ENCODE measurements around the gene ZMIZ1. TPM values are rescaled to one million over a fixed set of nuclear protein-coding genes. Genes with fewer than 3 reads are reported as not detected.

Gene ZMIZ1
- total RNA-seq, 1 donor from 2014 or later: 107 TPM

- peak; percentile 79 for DNase-seq (ENCODE audit: low spot score)
These were observed 178.0 kb downstream of the ZMIZ1 start for GRCh38 chr10:79246606-79247275.

GRCh38 chr10:79247373-79248137 is 178.8 kb downstream of the ZMIZ1 start:
- no peak for DNase-seq (ENCODE audit: low spot score)

- DNase-seq (ENCODE audit: low spot score): peak; percentile 76
These were observed 179.8 kb downstream of the ZMIZ1 start for GRCh38 chr10:79248341-79249185.

- no peak for DNase-seq (ENCODE audit: low spot score)
These were observed 180.7 kb downstream of the ZMIZ1 start for GRCh38 chr10:79249186-79250121.

- no peak for DNase-seq (ENCODE audit: low spot score)
These were observed 181.5 kb downstream of the ZMIZ1 start for GRCh38 chr10:79250259-79250658.

GRCh38 chr10:79252450-79252849 is 183.7 kb downstream of the ZMIZ1 start:
- DNase-seq (ENCODE audit: low spot score): no peak

- no peak for DNase-seq (ENCODE audit: low spot score)
These were observed 184.2 kb downstream of the ZMIZ1 start for GRCh38 chr10:79252971-79253370.

GRCh38 chr10:79253704-79254103 is 184.9 kb downstream of the ZMIZ1 start:
- no peak for DNase-seq (ENCODE audit: low spot score)

GRCh38 chr10:79254333-79255006 is 185.7 kb downstream of the ZMIZ1 start:
- no peak for DNase-seq (ENCODE audit: low spot score)

GRCh38 chr10:79255007-79255507 is 186.3 kb downstream of the ZMIZ1 start:
- DNase-seq (ENCODE audit: low spot score): no peak

GRCh38 chr10:79256264-79256806 is 187.6 kb downstream of the ZMIZ1 start:
- no peak for DNase-seq (ENCODE audit: low spot score)

- DNase-seq (ENCODE audit: low spot score): no peak
These were observed 190.1 kb downstream of the ZMIZ1 start for GRCh38 chr10:79258894-79259293.

- no peak for DNase-seq (ENCODE audit: low spot score)
These were observed 191.1 kb downstream of the ZMIZ1 start for GRCh38 chr10:79259834-79260233.

- peak; percentile 48 for DNase-seq (ENCODE audit: low spot score)
These were observed 192.3 kb downstream of the ZMIZ1 start for GRCh38 chr10:79260811-79261740.

GRCh38 chr10:79262131-79262530 is 193.4 kb downstream of the ZMIZ1 start:
- DNase-seq (ENCODE audit: low spot score): no peak

- no peak for DNase-seq (ENCODE audit: low spot score)
These were observed 194.4 kb downstream of the ZMIZ1 start for GRCh38 chr10:79262959-79263746.

GRCh38 chr10:79263939-79264338 is 195.2 kb downstream of the ZMIZ1 start:
- no peak for DNase-seq (ENCODE audit: low spot score)

GRCh38 chr10:79264942-79265341 is 196.2 kb downstream of the ZMIZ1 start:
- no peak for DNase-seq (ENCODE audit: low spot score)

Measured in mucosa of gallbladder (tissue), 1 donor.